Body of pancreas (tissue), 4 donors: ENCODE measurements around the gene ANXA10.
"Not testable (repeated sequence)": the region's sequence is repeated elsewhere in the genome, so short reads cannot be mapped to it uniquely, and the experiment has no call there.

ENCODE experiments used
- POLR2A ChIP-seq, 3 donors: fragments of 450-650 bp; IDR thresholded peaks; one replicate each; pipeline ENCODE4 v1.6.1; 2016; ENCODE audit warnings: antibody characterized with exemption in 3 of 3, mild to moderate bottlenecking in 2 of 3
- TF ChIP-seq, protein P1 (sequence below), 7 experiments: fragments of 450-650 bp in 4 of 7; fragments of 200-600 bp in 3 of 7; sonication (generic) in 3 of 7; IDR thresholded peaks; one replicate each; pipeline ENCODE4 v1.5.1; 2016 to 2019; ENCODE audit warnings: antibody characterized with exemption in 7 of 7

DNA sequence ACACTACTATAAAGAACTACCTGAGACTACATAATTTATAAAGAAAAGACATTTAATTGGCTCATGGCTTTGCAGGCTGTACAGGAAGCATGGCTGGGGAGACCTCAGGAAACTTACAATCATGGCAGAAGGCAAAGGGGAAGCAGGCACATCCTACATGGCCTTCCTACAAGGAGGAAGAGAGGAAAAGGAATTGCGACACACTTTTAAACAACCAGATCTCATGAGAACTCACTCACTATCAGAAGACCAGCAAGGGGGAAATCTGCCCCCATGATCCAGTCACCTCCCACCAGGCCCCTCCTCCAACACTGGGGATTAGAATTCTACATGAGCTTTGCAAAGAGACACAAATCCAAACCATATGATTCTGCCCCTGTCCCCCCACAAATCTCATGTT lies 43.5 kb downstream of the ANXA10 start:
- TF ChIP-seq POLR2A (IDR thresholded peaks at IDR 0.05): not testable (repeated sequence)
- TF ChIP-seq, protein P1, sequence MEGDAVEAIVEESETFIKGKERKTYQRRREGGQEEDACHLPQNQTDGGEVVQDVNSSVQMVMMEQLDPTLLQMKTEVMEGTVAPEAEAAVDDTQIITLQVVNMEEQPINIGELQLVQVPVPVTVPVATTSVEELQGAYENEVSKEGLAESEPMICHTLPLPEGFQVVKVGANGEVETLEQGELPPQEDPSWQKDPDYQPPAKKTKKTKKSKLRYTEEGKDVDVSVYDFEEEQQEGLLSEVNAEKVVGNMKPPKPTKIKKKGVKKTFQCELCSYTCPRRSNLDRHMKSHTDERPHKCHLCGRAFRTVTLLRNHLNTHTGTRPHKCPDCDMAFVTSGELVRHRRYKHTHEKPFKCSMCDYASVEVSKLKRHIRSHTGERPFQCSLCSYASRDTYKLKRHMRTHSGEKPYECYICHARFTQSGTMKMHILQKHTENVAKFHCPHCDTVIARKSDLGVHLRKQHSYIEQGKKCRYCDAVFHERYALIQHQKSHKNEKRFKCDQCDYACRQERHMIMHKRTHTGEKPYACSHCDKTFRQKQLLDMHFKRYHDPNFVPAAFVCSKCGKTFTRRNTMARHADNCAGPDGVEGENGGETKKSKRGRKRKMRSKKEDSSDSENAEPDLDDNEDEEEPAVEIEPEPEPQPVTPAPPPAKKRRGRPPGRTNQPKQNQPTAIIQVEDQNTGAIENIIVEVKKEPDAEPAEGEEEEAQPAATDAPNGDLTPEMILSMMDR (IDR thresholded peaks at IDR 0.05): not testable (repeated sequence)
